Neural cell (in vitro differentiated cells): ENCODE results near the gene CMTM5.

Experiments used
- CTCF ChIP-seq: fragments of 450-650 bp; IDR thresholded peaks from 2 replicates; pipeline ENCODE4 v1.5.1; 2014; ENCODE audit warnings: antibody characterized with exemption, mild to moderate bottlenecking, moderate library complexity; ENCODE audit not compliant: poor library complexity, severe bottlenecking
- EP300 ChIP-seq: fragments of 450-650 bp; conservative IDR thresholded peaks from 2 replicates; pipeline ENCODE4 v1.6.1; 2014; ENCODE audit warnings: antibody characterized with exemption, mild to moderate bottlenecking, moderate library complexity; ENCODE audit not compliant: poor library complexity, severe bottlenecking
- EZH2 ChIP-seq: fragments of 200-600, 300-800 bp; shearing (Covaris generic), sonication (generic); IDR thresholded peaks from 2 replicates; pipeline ENCODE4 v1.6.1; 2014; ENCODE audit warnings: antibody characterized with exemption, low read length, borderline replicate concordance, mild to moderate bottlenecking; ENCODE audit not compliant: insufficient read depth, poor library complexity, severe bottlenecking
- MXI1 ChIP-seq: fragments of 450-650 bp; conservative IDR thresholded peaks from 2 replicates; pipeline ENCODE4 v1.6.1; 2014; ENCODE audit warnings: antibody characterized with exemption, mild to moderate bottlenecking; ENCODE audit not compliant: poor library complexity, severe bottlenecking
- POLR2AphosphoS5 ChIP-seq: IDR thresholded peaks from 2 replicates; pipeline ENCODE4 v1.6.1; 2012
- RAD21 ChIP-seq: fragments of 450-650 bp; conservative IDR thresholded peaks from 2 replicates; pipeline ENCODE4 v1.6.1; 2014; ENCODE audit warnings: antibody characterized with exemption, mild to moderate bottlenecking, moderate library complexity
- REST ChIP-seq: IDR thresholded peaks from 2 replicates; pipeline ENCODE4 v1.6.1; 2012; ENCODE audit warnings: borderline replicate concordance
- SMC3 ChIP-seq: fragments of 450-650 bp; conservative IDR thresholded peaks from 2 replicates; pipeline ENCODE4 v1.6.1; 2014; ENCODE audit warnings: antibody characterized with exemption, mild to moderate bottlenecking, moderate library complexity; ENCODE audit not compliant: poor library complexity
- TAF1 ChIP-seq: IDR thresholded peaks from 2 replicates; pipeline ENCODE4 v1.6.1; 2012; ENCODE audit warnings: low read depth

GRCh38 chr14:23414254-23414653 lies 37.4 kb downstream of the CMTM5 start:
- TF ChIP-seq CTCF (no peak), EP300 (no peak), SMC3 (no peak), POLR2AphosphoS5 (no peak), RAD21 (no peak), MXI1 (no peak), REST (no peak), EZH2 (no peak), TAF1 (no peak)
